Measurements from ENCODE around the gene HLA-DMA. TPM values are rescaled to one million over a fixed set of nuclear protein-coding genes. Genes with fewer than 3 reads are reported as not detected.

HLA-DMA gene
- polyA plus RNA-seq, 3 donors: 434 to 526 (median 515) TPM

- Histone ChIP-seq H3K4me1 (ENCODE audit: control insufficient read depth in 1 of 2, insufficient read depth in 2 of 2, low read length in 2 of 2) (peaks cover 89 to 93% of the 10 kb centered on the region in 2 donors), H2AFZ (ENCODE audit: insufficient read depth, low read depth, low read length, poor library complexity, severe bottlenecking) (no peak overlapping the region), H3K4me3 (replicated peaks in 1 of 3; ENCODE audit: low read depth in 2 of 3, low read length in 3 of 3) (peak overlapping the region in 1 of 3 experiments; percentile 84), H3K36me3 (replicated peaks in 1 of 2; ENCODE audit: control insufficient read depth in 1 of 2, insufficient read depth in 2 of 2, low read length in 2 of 2) (peaks cover 14 to 26% of the 10 kb centered on the region in 2 donors), H4K20me1 (ENCODE audit: insufficient read depth, low read length) (no peaks in the 10 kb centered on the region), H3K9ac (ENCODE audit: insufficient read depth, low read length, poor library complexity, severe bottlenecking) (no peak overlapping the region), H3K27ac (ENCODE audit: low read depth in 1 of 2, low read length in 2 of 2) (peak overlapping the region in 1 of 2 donors; percentile 25), H3K27me3 (ENCODE audit: control insufficient read depth in 2 of 2, insufficient read depth in 2 of 2, low read length in 2 of 2) (no peaks in the 10 kb centered on the region), H3K79me2 (ENCODE audit: insufficient read depth, low read length) (peaks cover 74% of the 10 kb centered on the region), H3K4me2 (replicated peaks; ENCODE audit: extremely low read depth, low read length, poor library complexity, severe bottlenecking) (peak overlapping the region; percentile 34), H3K9me3 (replicated peaks in 1 of 2; ENCODE audit: control insufficient read depth in 1 of 2, insufficient read depth in 1 of 2, low read length in 2 of 2) (no peaks in the 10 kb centered on the region)
- no peak for DNase-seq
- peaks cover 0 to 3% (median 0%) of the 10 kb centered on the region in 3 donors for H3K27me3 Mint-ChIP-seq (ENCODE audit: low read depth in 3 of 3)
- no peaks in the 10 kb centered on the region for H3K9me3 Mint-ChIP-seq
- 100% methylated on average over 1 of the region's 3 CpGs for WGBS (ENCODE audit: insufficient coverage)
- TF ChIP-seq CTCF (IDR thresholded peaks at IDR 0.05): no peak
- intact Hi-C loops (cut with micrococcal nuclease): no loop called here
- peak overlapping the region; percentile 72 to 93 for H3K4me3 Mint-ChIP-seq
- H3K36me3 Mint-ChIP-seq: peaks cover 32 to 34% of the 10 kb centered on the region in 2 donors
- H3K4me1 Mint-ChIP-seq: peaks cover 91% of the 10 kb centered on the region
- peak overlapping the region in 5 of 7 donors; percentile 5 to 98 (median 72) for H3K27ac Mint-ChIP-seq
These were observed 2.9 kb downstream of the HLA-DMA start for GRCh38 chr6:32950010-32950409.

- H3K79me2 ChIP-seq (ENCODE audit: insufficient read depth, low read length): peaks cover 69% of the 10 kb centered on the region
These were observed 3.8 kb downstream of the HLA-DMA start for GRCh38 chr6:32949113-32949512.

More at GRCh38 chr6:32949113-32949512, 3.8 kb downstream of the HLA-DMA start:
- Mint-ChIP-seq H3K27me3 (ENCODE audit: low read depth in 3 of 3) (peaks cover 0 to 4% (median 0%) of the 10 kb centered on the region in 3 donors), H3K9me3 (peaks cover 0 to 1% (median 0%) of the 10 kb centered on the region in 7 donors), H3K4me1 (peaks cover 92% of the 10 kb centered on the region), H3K4me3 (no peak overlapping the region), H3K27ac (peak overlapping the region in 4 of 7 donors; percentile 26 to 72 (median 61)), H3K36me3 (peaks cover 32 to 34% of the 10 kb centered on the region in 2 donors)
- Histone ChIP-seq H3K4me1 (ENCODE audit: control insufficient read depth in 1 of 2, insufficient read depth in 2 of 2, low read length in 2 of 2) (peaks cover 87 to 92% of the 10 kb centered on the region in 2 donors), H4K20me1 (ENCODE audit: insufficient read depth, low read length) (no peaks in the 10 kb centered on the region), H3K27ac (ENCODE audit: low read depth in 1 of 2, low read length in 2 of 2) (peak overlapping the region in 1 of 2 donors; percentile 25), H3K36me3 (replicated peaks in 1 of 2; ENCODE audit: control insufficient read depth in 1 of 2, insufficient read depth in 2 of 2, low read length in 2 of 2) (peaks cover 14 to 26% of the 10 kb centered on the region in 2 donors), H3K4me3 (replicated peaks in 1 of 3; ENCODE audit: low read depth in 2 of 3, low read length in 3 of 3) (no peak overlapping the region), H3K4me2 (replicated peaks; ENCODE audit: extremely low read depth, low read length, poor library complexity, severe bottlenecking) (no peak overlapping the region), H3K9me3 (replicated peaks in 1 of 2; ENCODE audit: control insufficient read depth in 1 of 2, insufficient read depth in 1 of 2, low read length in 2 of 2) (no peaks in the 10 kb centered on the region), H2AFZ (ENCODE audit: insufficient read depth, low read depth, low read length, poor library complexity, severe bottlenecking) (no peak overlapping the region), H3K27me3 (ENCODE audit: control insufficient read depth in 2 of 2, insufficient read depth in 2 of 2, low read length in 2 of 2) (no peaks in the 10 kb centered on the region), H3K9ac (ENCODE audit: insufficient read depth, low read length, poor library complexity, severe bottlenecking) (no peak overlapping the region)
- intact Hi-C loops (cut with micrococcal nuclease): no loop called here
- 100% methylated on average over 6 of the region's 9 CpGs for WGBS (ENCODE audit: insufficient coverage)
- no peak for TF ChIP-seq CTCF (IDR thresholded peaks at IDR 0.05)
- DNase-seq: no peak

Data from CD14-positive monocyte (primary cell).